Small intestine (tissue), 7 donors: ENCODE data around the gene AKAP7. TPM values are rescaled to one million over a fixed set of nuclear protein-coding genes. Genes with fewer than 3 reads are reported as not detected.
A peak's percentile ranks its signal among the peaks of the same experiment; 100 is the strongest.
"Not testable (repeated sequence)": the region's sequence is repeated elsewhere in the genome, so short reads cannot be mapped to it uniquely, and the experiment has no call there.

ENCODE experiments used
- DNase-seq, 2 donors: peaks; one replicate each; pipeline versions ENCODE4 v3.0.0 to v3.0.0-alpha.2; 2013
- FAIRE-seq: peaks from 2 replicates; lab custom pipeline; 2012; peaks lifted over from hg19 to GRCh38; lab: Jason Lieb, UNC
- H3K27ac ChIP-seq, 3 donors: one replicate each; pipeline ENCODE4 v1.5.1; 2013; ENCODE audit warnings: low read length in 2 of 3, mild to moderate bottlenecking in 2 of 3, control low read depth in 1 of 3, inconsistent platforms in 1 of 3, low read depth in 1 of 3, moderate library complexity in 1 of 3
- H3K27me3 ChIP-seq, 3 donors: one replicate each; pipeline ENCODE4 v1.6.1; 2013; ENCODE audit warnings: low read length in 3 of 3, inconsistent platforms in 1 of 3; ENCODE audit not compliant: control insufficient read depth in 3 of 3, insufficient read depth in 3 of 3
- H3K36me3 ChIP-seq, 3 donors: one replicate each; pipeline ENCODE4 v1.6.1; 2013; ENCODE audit warnings: low read length in 3 of 3, inconsistent platforms in 1 of 3, low read depth in 1 of 3, mild to moderate bottlenecking in 1 of 3, moderate library complexity in 1 of 3; ENCODE audit not compliant: control insufficient read depth in 3 of 3, insufficient read depth in 2 of 3
- H3K4me1 ChIP-seq, 3 donors: one replicate each; pipeline ENCODE4 v1.6.1; 2013; ENCODE audit warnings: low read length in 2 of 3, inconsistent platforms in 1 of 3, low read depth in 1 of 3, mild to moderate bottlenecking in 1 of 3, moderate library complexity in 1 of 3; ENCODE audit not compliant: control insufficient read depth in 3 of 3, insufficient read depth in 2 of 3
- H3K4me3 ChIP-seq, 3 donors: one replicate each; pipeline ENCODE4 v1.5.1; 2013; ENCODE audit warnings: low read length in 3 of 3, control low read depth in 1 of 3, inconsistent platforms in 1 of 3, low read depth in 1 of 3, mild to moderate bottlenecking in 1 of 3, moderate library complexity in 1 of 3
- H3K9me3 ChIP-seq, 2 donors: one replicate each; pipeline ENCODE4 v1.6.1; 2013; ENCODE audit warnings: low read depth in 1 of 2, low read length in 1 of 2; ENCODE audit not compliant: control insufficient read depth in 2 of 2, insufficient read depth in 1 of 2
- WGBS, 3 donors: extraction: QIAGEN DNeasy Blood & Tissue Kit; methylation state at CpG; one replicate each; pipeline ENCODE4 v1.1.7; 2013; 5-methylcytosine and 5-hydroxymethylcytosine counted together
- polyA plus RNA-seq, 4 donors: library from polyadenylated mRNA; stranded (reverse) in 3 of 4; unstranded in 1 of 4; fragments of 200-250 nt in 3 of 4; fragments of 120-200 nt in 1 of 4; gene quantifications; one replicate each; pipeline versions ENCODE4 v1.2.1 to v1.2.3, GENCODE V29; 2013
- donor health status: healthy with polysubstance abuse.
- donor health status: control.
- donor health status: control.
- donor health status: Bipolar disorder and iron deficiency.
- donor health status: healthy.

Gene AKAP7
- polyA plus RNA-seq, 4 donors, result 9.2 to 85.5 (median 21.7) TPM

GRCh38 chr6:131322125-131322524 lies 186.9 kb downstream of the AKAP7 start:
- Histone ChIP-seq H3K27ac (no peak overlapping the region), H3K36me3 (no peaks in the 10 kb centered on the region), H3K27me3 (no peaks in the 10 kb centered on the region), H3K4me1 (no peaks in the 10 kb centered on the region), H3K9me3 (no peaks in the 10 kb centered on the region), H3K4me3 (no peak overlapping the region)
- FAIRE-seq (no peak), DNase-seq (no peak)
- WGBS, 3 donors, result 70 to 95% (median 89%) methylated on average over 1 of the region's 1 CpG

- H3K4me1 ChIP-seq, DNase-seq, H3K9me3 ChIP-seq, H3K36me3 ChIP-seq, H3K4me3 ChIP-seq, FAIRE-seq, H3K27ac ChIP-seq, H3K27me3 ChIP-seq: not testable (repeated sequence)
- WGBS, 3 donors, result 91 to 95% (median 93%) methylated on average over 12 to 14 of the region's 14 CpGs
Measured at GRCh38 chr6:131325669-131326068, 190.4 kb downstream of the AKAP7 start.

GRCh38 chr6:131328727-131329126 lies 193.5 kb downstream of the AKAP7 start:
- not testable (repeated sequence) for H3K9me3 ChIP-seq, H3K27me3 ChIP-seq, DNase-seq, H3K36me3 ChIP-seq, FAIRE-seq, H3K27ac ChIP-seq, H3K4me3 ChIP-seq, H3K4me1 ChIP-seq
- WGBS, 3 donors, result 76 to 87% (median 77%) methylated on average over 3 to 5 of the region's 5 CpGs

- peak in 1 of 2 donors; percentile 37 for DNase-seq
- no peak overlapping the region for H3K27ac ChIP-seq
- H3K27me3 ChIP-seq, result no peaks in the 10 kb centered on the region
- no peak overlapping the region for H3K4me3 ChIP-seq
- H3K36me3 ChIP-seq, result no peaks in the 10 kb centered on the region
- 66 to 78% (median 76%) methylated on average over 3 of the region's 3 CpGs for WGBS, 3 donors
- no peak for FAIRE-seq
- peaks cover 0 to 5% (median 0%) of the 10 kb centered on the region in 3 donors for H3K4me1 ChIP-seq
- H3K9me3 ChIP-seq, result no peaks in the 10 kb centered on the region
Measured at GRCh38 chr6:131331151-131331550, 195.9 kb downstream of the AKAP7 start.

GRCh38 chr6:131331873-131332781 lies 196.9 kb downstream of the AKAP7 start:
- H3K9me3 ChIP-seq, result no peaks in the 10 kb centered on the region
- H3K36me3 ChIP-seq, result no peaks in the 10 kb centered on the region
- no peak overlapping the region for H3K27ac ChIP-seq
- DNase-seq (no peak), FAIRE-seq (no peak)
- H3K27me3 ChIP-seq, result no peaks in the 10 kb centered on the region
- no peak overlapping the region for H3K4me3 ChIP-seq
- WGBS, 3 donors, result 88 to 90% (median 88%) methylated on average over 5 of the region's 5 CpGs
- H3K4me1 ChIP-seq, result peaks cover 0 to 5% (median 0%) of the 10 kb centered on the region in 3 donors

Other genes starting within 250 kb of the AKAP7 start
- gene EPB41L2, start 72.2 kb upstream of the AKAP7 start, polyA plus RNA-seq, result 10 to 100 TPM; 14.8 to 63.0 (median 31.1) TPM